PC-9 (cell line): Measurements from ENCODE around the gene SND1. TPM values are rescaled to one million over a fixed set of nuclear protein-coding genes. Genes with fewer than 3 reads are reported as not detected.

Experiments used
- BruUV-seq: library from RNA; stranded (reverse); fragments of 400-500 nt; replicated peaks from 2 replicates; lab custom pipeline; 2021; lab: Mats Ljungman, UMichigan
- CTCF ChIA-PET: fragments of 300-600 bp; sonication (Branson Sonifier 250); formaldehyde crosslinking; loops from one replicate; lab custom pipeline; 2022; ENCODE audit warnings: antibody characterized with exemption; lab: Charles Lee
- POLR2A ChIA-PET: fragments of 300-600 bp; sonication (Branson Sonifier 250); formaldehyde crosslinking; loops from one replicate; lab custom pipeline; 2022; ENCODE audit warnings: antibody characterized with exemption; ENCODE audit not compliant: unreplicated experiment; lab: Charles Lee
- DNase-seq, 2 experiments: peaks; one replicate each; pipeline versions ENCODE4 v3.0.0 to v3.0.0-alpha.2; 2015 to 2022; ENCODE audit warnings: mixed read lengths in 1 of 2
- H2AFZ ChIP-seq: fragments of 200-600 bp; sonication (generic); 2 replicates; pipeline ENCODE4 v1.8.1; 2017; ENCODE audit warnings: antibody characterized with exemption
- H3F3A ChIP-seq: fragments of 200-600 bp; sonication (generic); 2 replicates; pipeline ENCODE4 v1.8.1; 2017; ENCODE audit warnings: antibody characterized with exemption, mild to moderate bottlenecking, low read depth; ENCODE audit not compliant: insufficient read depth
- H3K27ac ChIP-seq: fragments of 200-600 bp; sonication (generic); 2 replicates; pipeline ENCODE4 v1.6.1; 2016; ENCODE audit warnings: mixed run types
- H3K27me3 ChIP-seq: fragments of 200-600 bp; sonication (generic); 2 replicates; pipeline ENCODE4 v1.6.1; 2016; ENCODE audit warnings: low read depth, mixed run types; ENCODE audit not compliant: insufficient read depth
- H3K36me3 ChIP-seq: fragments of 200-600 bp; sonication (generic); 2 replicates; pipeline ENCODE4 v1.6.1; 2016; ENCODE audit warnings: low read depth, mixed run types
- H3K4me1 ChIP-seq: fragments of 200-600 bp; sonication (generic); replicated peaks from 2 replicates; pipeline ENCODE4 v1.6.1; 2016; ENCODE audit warnings: mixed run types; ENCODE audit not compliant: insufficient read depth
- H3K4me2 ChIP-seq: fragments of 200-600 bp; sonication (generic); 2 replicates; pipeline ENCODE4 v1.6.1; 2017; ENCODE audit warnings: mixed run types
- H3K4me3 ChIP-seq: fragments of 200-600 bp; sonication (generic); 2 replicates; pipeline ENCODE4 v1.6.1; 2016; ENCODE audit warnings: mixed run types
- H3K79me2 ChIP-seq: fragments of 200-600 bp; sonication (generic); 2 replicates; pipeline ENCODE4 v1.6.1; 2017; ENCODE audit warnings: low read depth, mixed run types
- H3K9me2 ChIP-seq: fragments of 200-600 bp; sonication (generic); 2 replicates; pipeline ENCODE4 v1.8.1; 2017; ENCODE audit warnings: mild to moderate bottlenecking; ENCODE audit not compliant: insufficient read depth
- H3K9me3 ChIP-seq: fragments of 200-600 bp; sonication (generic); 2 replicates; pipeline ENCODE4 v1.8.1; 2016; ENCODE audit warnings: low read depth; ENCODE audit not compliant: insufficient read depth
- H4K20me1 ChIP-seq: fragments of 200-600 bp; sonication (generic); 2 replicates; pipeline ENCODE4 v1.8.1; 2017; ENCODE audit not compliant: insufficient read depth
- CTCF ChIP-seq: fragments of 200-600 bp; sonication (generic); conservative IDR thresholded peaks from 2 replicates; pipeline ENCODE4 v1.6.1; 2017; ENCODE audit warnings: mixed run types, antibody characterized with exemption, mild to moderate bottlenecking, moderate library complexity
- EZH2 ChIP-seq: fragments of 200-600 bp; sonication (generic); IDR thresholded peaks from 2 replicates; pipeline ENCODE4 v1.8.0; 2017; ENCODE audit warnings: antibody characterized with exemption, low read depth
- intact Hi-C: fragments of 100-400 bp; cut with micrococcal nuclease; formaldehyde crosslinking; loops from one replicate; pipeline ENCODE4 v1.10.0; 2022; ENCODE audit not compliant: unreplicated experiment
- total RNA-seq: library from RNA; stranded (reverse); gene quantifications from 2 replicates; pipeline ENCODE4 v1.2.3, GENCODE V29; 2021

SND1 gene
- total RNA-seq, 1 experiment from 2014 or later = 273 TPM

GRCh38 chr7:128120116-128120515, 468.1 kb downstream of the SND1 start:
- Histone ChIP-seq H3K27me3 (no peaks in the 10 kb centered on the region), H2AFZ (no peak overlapping the region), H3K4me3 (no peak overlapping the region), H3K36me3 (no peaks in the 10 kb centered on the region), H3K4me1 (0 out of 2 replicates have a peak, but pooled peaks cover 5% of the 10 kb centered on the region), H3K27ac (no peak overlapping the region), H3K9me2 (no peaks in the 10 kb centered on the region), H3F3A (no peaks in the 10 kb centered on the region), H3K9me3 (no peaks in the 10 kb centered on the region), H4K20me1 (no peaks in the 10 kb centered on the region), H3K4me2 (no peak overlapping the region), H3K79me2 (no peaks in the 10 kb centered on the region)
- intact Hi-C loops = no loop called here
- POLR2A ChIA-PET = no interaction called here
- no peak for TF ChIP-seq CTCF
- TF ChIP-seq EZH2 = no peak
- CTCF ChIA-PET = no interaction called here
- BruUV-seq = no TSS peak
- no peak for DNase-seq

GRCh38 chr7:128120976-128121490, 469.0 kb downstream of the SND1 start:
- Histone ChIP-seq H3K9me3 (no peaks in the 10 kb centered on the region), H3K4me2 (no peak overlapping the region), H3F3A (no peaks in the 10 kb centered on the region), H4K20me1 (no peaks in the 10 kb centered on the region), H2AFZ (no peak overlapping the region), H3K27me3 (no peaks in the 10 kb centered on the region), H3K4me1 (no peaks in the 10 kb centered on the region), H3K27ac (no peak overlapping the region), H3K9me2 (no peaks in the 10 kb centered on the region), H3K36me3 (no peaks in the 10 kb centered on the region), H3K4me3 (no peak overlapping the region), H3K79me2 (no peaks in the 10 kb centered on the region)
- DNase-seq = no peak
- ChIA-PET CTCF (no interaction called here), POLR2A (no interaction called here)
- no TSS peak for BruUV-seq
- no peak for TF ChIP-seq EZH2
- no peak for TF ChIP-seq CTCF
- intact Hi-C loops = no loop called here

- H3K4me3 ChIP-seq = no peak overlapping the region
- POLR2A ChIA-PET = no interaction called here
- no peaks in the 10 kb centered on the region for H3K36me3 ChIP-seq
- H3K27me3 ChIP-seq = no peaks in the 10 kb centered on the region
- BruUV-seq = no TSS peak
- no peak for DNase-seq
- no peaks in the 10 kb centered on the region for H3F3A ChIP-seq
- H4K20me1 ChIP-seq = no peaks in the 10 kb centered on the region
- H3K9me3 ChIP-seq = no peaks in the 10 kb centered on the region
- H3K27ac ChIP-seq = no peak overlapping the region
- no peaks in the 10 kb centered on the region for H3K4me1 ChIP-seq
- no peaks in the 10 kb centered on the region for H3K79me2 ChIP-seq
- TF ChIP-seq EZH2 (no peak), CTCF (no peak)
- H3K9me2 ChIP-seq = no peaks in the 10 kb centered on the region
- intact Hi-C loops = no loop called here
- no peak overlapping the region for H3K4me2 ChIP-seq
- H2AFZ ChIP-seq = no peak overlapping the region
- CTCF ChIA-PET = interaction anchor here (0.7 kb wide), 1 partner anchor 112 kb away, joined by 11 read pairs; no protein-coding TSS in a partner anchor
Observed at GRCh38 chr7:128121711-128122530, 469.9 kb downstream of the SND1 start.
